ENCODE data around the gene PLRG1. TPM values are rescaled to one million over a fixed set of nuclear protein-coding genes. Genes with fewer than 3 reads are reported as not detected.

The PLRG1 gene
- polyA plus RNA-seq, 1 donor: 69.3 TPM

DNA sequence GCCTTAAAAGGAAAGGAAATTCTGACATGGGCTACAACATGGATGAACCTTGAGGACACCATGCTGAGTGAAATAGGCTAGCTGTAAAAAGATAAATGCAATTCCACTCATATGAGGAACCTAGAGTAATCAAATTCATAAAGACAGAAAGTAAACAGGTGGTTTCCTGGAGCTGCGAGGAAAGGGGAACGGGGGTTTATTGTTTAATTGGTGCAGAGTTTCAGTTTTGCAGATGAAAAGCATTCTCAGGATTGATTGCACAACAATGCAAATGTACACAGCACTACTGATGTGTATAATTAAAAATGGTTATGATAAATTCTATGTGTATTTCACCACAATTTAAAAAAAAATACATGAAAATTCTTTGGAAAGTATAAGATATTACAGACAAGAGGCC lies 24.0 kb downstream of the PLRG1 start:
- 10% methylated on average over 2 of the region's 2 CpGs for WGBS (ENCODE audit: insufficient coverage, low lambda C conversion rate)
- peaks cover 4% of the 10 kb centered on the region for H3K27me3 ChIP-seq (ENCODE audit: control insufficient read depth, insufficient read depth, low read length)
- no peaks in the 10 kb centered on the region for H3K36me3 ChIP-seq (ENCODE audit: control insufficient read depth, insufficient read depth, low read length)
- no peak for DNase-seq
- H3K4me1 ChIP-seq (ENCODE audit: control insufficient read depth, insufficient read depth, low read length): no peaks in the 10 kb centered on the region
- H3K9me3 ChIP-seq (ENCODE audit: control insufficient read depth, low read depth, low read length): no peaks in the 10 kb centered on the region
- no peak overlapping the region for H3K27ac ChIP-seq (ENCODE audit: low read length)
- no peak overlapping the region for H3K4me3 ChIP-seq (ENCODE audit: low read length)

DNA sequence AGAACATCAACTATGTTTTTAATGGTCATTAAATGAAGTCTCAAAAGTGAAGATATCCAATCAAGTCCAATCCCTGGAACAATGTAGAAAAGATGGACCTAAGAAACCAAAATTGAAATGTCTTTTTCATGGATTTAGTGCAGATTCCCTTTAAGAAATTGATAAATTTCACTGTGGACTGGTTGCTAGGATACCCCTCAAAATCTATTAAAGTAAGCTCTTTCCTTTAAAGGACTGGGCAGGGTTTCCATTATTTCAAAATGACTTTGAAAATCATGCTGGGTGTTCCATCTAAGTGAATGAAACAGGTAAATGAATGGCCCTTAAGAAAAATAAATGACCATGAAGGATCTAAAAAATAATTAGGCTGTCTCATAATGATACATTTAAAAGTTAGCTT lies 28.6 kb downstream of the PLRG1 start:
- no peaks in the 10 kb centered on the region for H3K36me3 ChIP-seq (ENCODE audit: control insufficient read depth, insufficient read depth, low read length)

GRCh38 chr4:154519214-154519613 lies 31.0 kb downstream of the PLRG1 start:
- Histone ChIP-seq H3K4me3 (ENCODE audit: low read length) (no peak overlapping the region), H3K9me3 (ENCODE audit: control insufficient read depth, low read depth, low read length) (no peaks in the 10 kb centered on the region), H3K27ac (ENCODE audit: low read length) (no peak overlapping the region), H3K27me3 (ENCODE audit: control insufficient read depth, insufficient read depth, low read length) (peaks cover 9% of the 10 kb centered on the region), H3K36me3 (ENCODE audit: control insufficient read depth, insufficient read depth, low read length) (no peaks in the 10 kb centered on the region), H3K4me1 (ENCODE audit: control insufficient read depth, insufficient read depth, low read length) (no peaks in the 10 kb centered on the region)
- WGBS (ENCODE audit: insufficient coverage, low lambda C conversion rate): 90% methylated on average over 2 of the region's 4 CpGs
- DNase-seq: no peak

More for the DNA sequence above, 28.6 kb downstream of the PLRG1 start:
- peaks cover 11% of the 10 kb centered on the region for H3K27me3 ChIP-seq (ENCODE audit: control insufficient read depth, insufficient read depth, low read length)
- H3K27ac ChIP-seq (ENCODE audit: low read length): no peak overlapping the region
- no peak for DNase-seq
- no peaks in the 10 kb centered on the region for H3K4me1 ChIP-seq (ENCODE audit: control insufficient read depth, insufficient read depth, low read length)
- H3K4me3 ChIP-seq (ENCODE audit: low read length): no peak overlapping the region
- H3K9me3 ChIP-seq (ENCODE audit: control insufficient read depth, low read depth, low read length): no peaks in the 10 kb centered on the region

- no peak overlapping the region for H3K4me3 ChIP-seq (ENCODE audit: low read length)
- peaks cover 16% of the 10 kb centered on the region for H3K27me3 ChIP-seq (ENCODE audit: control insufficient read depth, insufficient read depth, low read length)
Observed at GRCh38 chr4:154517591-154517990, 32.6 kb downstream of the PLRG1 start.

DNA sequence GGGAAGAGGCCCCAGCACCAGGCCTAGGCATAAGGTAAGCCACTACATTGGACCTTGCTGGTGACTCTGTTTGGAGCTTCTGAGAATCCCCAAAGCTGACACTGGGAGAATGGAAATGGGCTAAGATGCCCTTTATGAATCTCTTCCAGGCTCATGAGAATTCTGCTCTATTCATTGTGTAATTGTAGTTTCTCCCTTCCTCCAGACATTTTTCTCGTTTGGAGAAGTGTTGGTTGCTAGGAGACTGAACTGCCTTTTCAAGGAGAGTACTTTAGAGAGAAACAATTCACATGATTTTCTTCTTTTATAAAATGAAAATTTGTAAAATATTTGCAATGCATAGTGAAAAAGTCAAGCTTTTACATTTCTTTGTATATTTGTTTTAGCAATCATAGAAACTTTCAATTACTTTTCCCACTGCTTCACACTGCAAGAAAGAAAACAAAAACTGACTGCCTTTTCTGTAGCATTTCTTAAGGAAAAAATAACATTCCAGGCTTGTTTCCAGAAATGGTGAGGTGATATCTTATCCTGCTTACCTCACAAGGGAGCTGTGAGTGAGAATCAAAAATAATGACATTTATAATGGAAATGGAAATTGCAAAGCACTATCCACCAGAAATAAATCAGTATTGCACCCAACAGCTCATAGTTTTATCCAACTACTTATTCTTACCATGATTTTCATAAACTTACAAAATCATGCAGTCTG lies 33.7 kb downstream of the PLRG1 start:
- no peak for DNase-seq
- no CpG with 5 or more reads among the region's 1 CpG for WGBS (ENCODE audit: insufficient coverage, low lambda C conversion rate)
- no peaks in the 10 kb centered on the region for H3K9me3 ChIP-seq (ENCODE audit: control insufficient read depth, low read depth, low read length)

More at GRCh38 chr4:154517591-154517990, 32.6 kb downstream of the PLRG1 start:
- no peaks in the 10 kb centered on the region for H3K36me3 ChIP-seq (ENCODE audit: control insufficient read depth, insufficient read depth, low read length)
- H3K4me1 ChIP-seq (ENCODE audit: control insufficient read depth, insufficient read depth, low read length): no peaks in the 10 kb centered on the region
- H3K9me3 ChIP-seq (ENCODE audit: control insufficient read depth, low read depth, low read length): no peaks in the 10 kb centered on the region
- WGBS (ENCODE audit: insufficient coverage, low lambda C conversion rate): 83% methylated on average over 1 of the region's 4 CpGs
- no peak overlapping the region for H3K27ac ChIP-seq (ENCODE audit: low read length)
- DNase-seq: no peak

GRCh38 chr4:154511981-154512380 lies 38.2 kb downstream of the PLRG1 start:
- Histone ChIP-seq H3K4me3 (ENCODE audit: low read length) (no peak overlapping the region), H3K27ac (ENCODE audit: low read length) (no peak overlapping the region), H3K36me3 (ENCODE audit: control insufficient read depth, insufficient read depth, low read length) (no peaks in the 10 kb centered on the region), H3K9me3 (ENCODE audit: control insufficient read depth, low read depth, low read length) (no peaks in the 10 kb centered on the region), H3K4me1 (ENCODE audit: control insufficient read depth, insufficient read depth, low read length) (no peaks in the 10 kb centered on the region), H3K27me3 (ENCODE audit: control insufficient read depth, insufficient read depth, low read length) (peaks cover 10% of the 10 kb centered on the region)
- no CpG with 5 or more reads among the region's 4 CpGs for WGBS (ENCODE audit: insufficient coverage, low lambda C conversion rate)
- no peak for DNase-seq

More for the DNA sequence above, 33.7 kb downstream of the PLRG1 start:
- H3K4me3 ChIP-seq (ENCODE audit: low read length): no peak overlapping the region
- H3K4me1 ChIP-seq (ENCODE audit: control insufficient read depth, insufficient read depth, low read length): no peaks in the 10 kb centered on the region
- no peak overlapping the region for H3K27ac ChIP-seq (ENCODE audit: low read length)
- peaks cover 18% of the 10 kb centered on the region for H3K27me3 ChIP-seq (ENCODE audit: control insufficient read depth, insufficient read depth, low read length)
- no peaks in the 10 kb centered on the region for H3K36me3 ChIP-seq (ENCODE audit: control insufficient read depth, insufficient read depth, low read length)

DNA sequence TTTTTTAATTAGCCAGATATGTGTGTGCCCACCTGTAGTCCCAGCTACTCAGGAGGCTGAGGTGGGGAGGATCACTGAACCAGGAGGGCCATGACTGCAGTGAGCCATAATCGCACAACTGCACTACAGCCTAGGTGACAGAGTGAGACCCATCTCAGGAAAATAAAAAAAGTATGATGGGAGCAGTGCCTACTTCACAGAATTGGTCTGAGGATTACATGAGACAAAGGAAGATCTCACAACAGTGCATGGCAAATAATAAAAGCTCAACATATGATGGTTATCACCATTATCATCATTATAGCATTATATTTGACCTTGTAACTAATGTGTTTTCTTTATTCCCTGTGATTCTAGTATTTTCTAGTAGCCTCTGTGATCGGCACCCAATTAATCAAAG lies 38.7 kb downstream of the PLRG1 start:
- H3K36me3 ChIP-seq (ENCODE audit: control insufficient read depth, insufficient read depth, low read length): no peaks in the 10 kb centered on the region
- H3K27me3 ChIP-seq (ENCODE audit: control insufficient read depth, insufficient read depth, low read length): peaks cover 10% of the 10 kb centered on the region
- no peak for DNase-seq
- 100% methylated on average over 1 of the region's 2 CpGs for WGBS (ENCODE audit: insufficient coverage, low lambda C conversion rate)
- H3K4me1 ChIP-seq (ENCODE audit: control insufficient read depth, insufficient read depth, low read length): no peaks in the 10 kb centered on the region
- no peaks in the 10 kb centered on the region for H3K9me3 ChIP-seq (ENCODE audit: control insufficient read depth, low read depth, low read length)
- H3K27ac ChIP-seq (ENCODE audit: low read length): no peak overlapping the region
- no peak overlapping the region for H3K4me3 ChIP-seq (ENCODE audit: low read length)

DNA sequence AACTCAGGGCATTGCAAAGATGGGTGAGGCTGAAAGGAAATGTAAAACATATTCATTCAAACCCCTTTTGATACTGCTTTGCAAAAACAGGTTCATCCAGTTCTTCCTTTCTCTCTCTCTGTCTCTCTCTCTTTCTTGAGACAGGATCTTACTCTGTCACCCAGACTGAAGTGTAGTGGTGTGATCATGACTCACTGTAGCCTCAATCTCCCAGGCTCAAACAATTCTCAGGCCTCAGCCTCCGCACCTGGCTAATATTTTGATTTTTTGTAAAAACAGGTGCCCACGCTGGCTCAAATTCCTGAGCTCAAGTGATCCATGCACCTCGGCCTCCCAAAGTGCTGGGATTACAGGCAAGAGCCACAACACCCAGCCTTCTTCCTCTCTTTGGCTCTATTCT lies 43.0 kb downstream of the PLRG1 start:
- Histone ChIP-seq H3K27me3 (ENCODE audit: control insufficient read depth, insufficient read depth, low read length) (peaks cover 11% of the 10 kb centered on the region), H3K27ac (ENCODE audit: low read length) (no peak overlapping the region), H3K36me3 (ENCODE audit: control insufficient read depth, insufficient read depth, low read length) (no peaks in the 10 kb centered on the region), H3K9me3 (ENCODE audit: control insufficient read depth, low read depth, low read length) (no peaks in the 10 kb centered on the region), H3K4me3 (ENCODE audit: low read length) (no peak overlapping the region), H3K4me1 (ENCODE audit: control insufficient read depth, insufficient read depth, low read length) (no peaks in the 10 kb centered on the region)
- no CpG with 5 or more reads among the region's 3 CpGs for WGBS (ENCODE audit: insufficient coverage, low lambda C conversion rate)
- DNase-seq: no peak

DNA sequence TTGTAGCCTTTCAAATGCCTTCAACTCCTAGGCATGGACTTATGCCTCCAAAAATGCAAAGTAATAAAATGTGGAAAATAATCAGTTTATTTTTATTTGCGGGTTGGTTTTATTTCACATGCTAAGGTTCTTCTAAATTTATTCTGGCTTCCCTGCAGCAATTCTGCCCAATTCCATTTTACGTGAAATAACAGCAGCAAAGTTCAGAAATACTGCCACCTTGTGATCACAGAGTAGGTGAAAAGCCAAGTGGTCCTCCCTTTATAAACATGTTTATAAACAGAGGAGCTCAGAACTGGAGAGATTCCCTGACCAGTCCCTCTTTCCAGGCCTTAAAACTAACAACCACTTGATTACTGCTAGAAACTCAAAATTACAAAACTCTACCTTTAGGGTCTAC lies 43.9 kb downstream of the PLRG1 start:
- Histone ChIP-seq H3K36me3 (ENCODE audit: control insufficient read depth, insufficient read depth, low read length) (no peaks in the 10 kb centered on the region), H3K27ac (ENCODE audit: low read length) (no peak overlapping the region), H3K4me3 (ENCODE audit: low read length) (no peak overlapping the region), H3K27me3 (ENCODE audit: control insufficient read depth, insufficient read depth, low read length) (peaks cover 11% of the 10 kb centered on the region), H3K9me3 (ENCODE audit: control insufficient read depth, low read depth, low read length) (no peaks in the 10 kb centered on the region), H3K4me1 (ENCODE audit: control insufficient read depth, insufficient read depth, low read length) (no peaks in the 10 kb centered on the region)
- DNase-seq: peak in 1 of 2 donors; percentile 18
- no CpG with 5 or more reads among the region's 2 CpGs for WGBS (ENCODE audit: insufficient coverage, low lambda C conversion rate)

GRCh38 chr4:154503598-154503997 lies 46.6 kb downstream of the PLRG1 start:
- no peak for DNase-seq

DNA sequence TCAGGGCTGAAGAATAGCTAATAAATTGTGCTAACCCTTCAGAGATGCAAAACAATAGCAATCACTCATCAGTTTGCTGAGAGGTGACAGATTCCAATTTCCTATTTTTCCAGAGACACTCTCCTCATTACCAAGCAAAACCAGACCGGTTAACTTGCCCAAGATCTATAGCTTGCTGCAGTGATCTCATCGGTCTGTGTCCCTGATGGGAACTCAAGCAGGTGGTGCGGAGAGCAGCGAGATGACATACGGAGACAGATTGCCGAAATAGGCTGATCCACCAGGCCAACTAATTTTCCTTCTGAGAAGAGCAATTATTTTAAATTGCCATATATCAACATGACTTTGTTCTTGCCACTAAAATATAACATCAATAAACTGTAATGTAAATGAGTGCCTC lies 48.1 kb downstream of the PLRG1 start:
- Histone ChIP-seq H3K9me3 (ENCODE audit: control insufficient read depth, low read depth, low read length) (no peaks in the 10 kb centered on the region), H3K36me3 (ENCODE audit: control insufficient read depth, insufficient read depth, low read length) (no peaks in the 10 kb centered on the region), H3K27me3 (ENCODE audit: control insufficient read depth, insufficient read depth, low read length) (peaks cover 26% of the 10 kb centered on the region), H3K4me3 (ENCODE audit: low read length) (no peak overlapping the region), H3K4me1 (ENCODE audit: control insufficient read depth, insufficient read depth, low read length) (no peaks in the 10 kb centered on the region), H3K27ac (ENCODE audit: low read length) (no peak overlapping the region)
- WGBS (ENCODE audit: insufficient coverage, low lambda C conversion rate): 88% methylated on average over 4 of the region's 6 CpGs
- DNase-seq: no peak

More at GRCh38 chr4:154503598-154503997, 46.6 kb downstream of the PLRG1 start:
- no peak overlapping the region for H3K27ac ChIP-seq (ENCODE audit: low read length)
- no peak overlapping the region for H3K4me3 ChIP-seq (ENCODE audit: low read length)
- no peaks in the 10 kb centered on the region for H3K36me3 ChIP-seq (ENCODE audit: control insufficient read depth, insufficient read depth, low read length)
- H3K4me1 ChIP-seq (ENCODE audit: control insufficient read depth, insufficient read depth, low read length): no peaks in the 10 kb centered on the region
- no peaks in the 10 kb centered on the region for H3K9me3 ChIP-seq (ENCODE audit: control insufficient read depth, low read depth, low read length)
- H3K27me3 ChIP-seq (ENCODE audit: control insufficient read depth, insufficient read depth, low read length): peaks cover 25% of the 10 kb centered on the region
- 14% methylated on average over 1 of the region's 1 CpG for WGBS (ENCODE audit: insufficient coverage, low lambda C conversion rate)
